GM11168 (cell line): ENCODE data around the gene MTCL1.

Source experiments
- in situ Hi-C: fragments of 300-500 bp; cut with MboI; formaldehyde crosslinking; loops from one replicate; pipeline ENCODE4 v1.12.0; 2022; ENCODE audit warnings: low sequenced_read_pairs; ENCODE audit not compliant: unreplicated experiment

MTCL1 gene

DNA sequence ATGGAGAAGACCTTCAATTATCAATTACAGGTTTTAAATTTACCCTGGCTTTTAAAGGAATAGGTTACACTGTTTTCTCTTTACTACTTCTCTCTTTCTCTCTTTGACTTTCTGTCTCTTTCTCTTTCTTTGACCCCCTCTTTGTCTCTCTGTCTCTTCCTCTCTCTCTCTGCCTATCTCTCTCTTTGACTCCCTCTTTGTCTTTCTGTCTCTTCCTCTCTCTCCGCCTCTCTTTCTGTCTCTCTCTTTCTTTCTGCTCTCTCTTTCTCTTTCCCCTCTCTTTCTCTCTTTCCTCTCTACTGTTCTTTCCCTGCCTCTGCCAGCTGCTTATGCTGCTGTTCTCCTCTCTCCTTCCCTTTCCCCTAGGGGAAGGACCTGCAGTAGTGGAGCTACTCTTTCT is 175.7 kb downstream of the MTCL1 start:
- in situ Hi-C loops = no loop called here
